Transverse colon (tissue), 3 donors: ENCODE measurements around the gene OLFML3.

Experiments
- EP300 ChIP-seq: sonication (generic); formaldehyde crosslinking; IDR thresholded peaks from one replicate; pipeline ENCODE4 v1.6.1; 2017; ENCODE audit warnings: antibody characterized with exemption, low read depth
- TF ChIP-seq, protein P1 (sequence below), 5 experiments: fragments of 200-600 bp in 3 of 5; fragments of 450-650 bp in 2 of 5; sonication (generic) in 3 of 5; IDR thresholded peaks; 1 replicate in 2 of 5; 2 replicates in 3 of 5; pipeline ENCODE4 v1.5.1; 2016 to 2017; ENCODE audit warnings: antibody characterized with exemption in 5 of 5, inconsistent platforms in 3 of 5, mild to moderate bottlenecking in 2 of 5, moderate library complexity in 1 of 5

DNA sequence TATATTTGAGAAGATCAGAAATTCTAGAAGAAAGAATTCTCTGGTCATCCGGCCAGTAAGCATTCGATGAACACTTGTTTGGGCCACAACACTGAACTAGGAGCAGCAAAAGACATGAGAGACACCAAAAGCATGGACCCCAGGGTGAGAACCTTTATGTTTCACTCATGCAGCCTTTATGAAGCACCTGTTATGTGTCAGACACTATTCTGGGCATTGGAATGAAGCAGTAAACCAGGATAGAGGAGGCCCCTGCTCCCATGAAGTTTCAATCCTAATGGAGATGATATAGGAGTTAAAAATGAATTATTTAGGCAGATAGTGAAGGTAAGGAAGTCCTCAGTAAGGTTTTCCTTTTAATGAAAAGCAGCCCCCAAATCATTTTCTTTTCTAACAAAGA, 43.6 kb downstream of the OLFML3 start:
- TF ChIP-seq, protein P1, sequence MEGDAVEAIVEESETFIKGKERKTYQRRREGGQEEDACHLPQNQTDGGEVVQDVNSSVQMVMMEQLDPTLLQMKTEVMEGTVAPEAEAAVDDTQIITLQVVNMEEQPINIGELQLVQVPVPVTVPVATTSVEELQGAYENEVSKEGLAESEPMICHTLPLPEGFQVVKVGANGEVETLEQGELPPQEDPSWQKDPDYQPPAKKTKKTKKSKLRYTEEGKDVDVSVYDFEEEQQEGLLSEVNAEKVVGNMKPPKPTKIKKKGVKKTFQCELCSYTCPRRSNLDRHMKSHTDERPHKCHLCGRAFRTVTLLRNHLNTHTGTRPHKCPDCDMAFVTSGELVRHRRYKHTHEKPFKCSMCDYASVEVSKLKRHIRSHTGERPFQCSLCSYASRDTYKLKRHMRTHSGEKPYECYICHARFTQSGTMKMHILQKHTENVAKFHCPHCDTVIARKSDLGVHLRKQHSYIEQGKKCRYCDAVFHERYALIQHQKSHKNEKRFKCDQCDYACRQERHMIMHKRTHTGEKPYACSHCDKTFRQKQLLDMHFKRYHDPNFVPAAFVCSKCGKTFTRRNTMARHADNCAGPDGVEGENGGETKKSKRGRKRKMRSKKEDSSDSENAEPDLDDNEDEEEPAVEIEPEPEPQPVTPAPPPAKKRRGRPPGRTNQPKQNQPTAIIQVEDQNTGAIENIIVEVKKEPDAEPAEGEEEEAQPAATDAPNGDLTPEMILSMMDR (IDR thresholded peaks at IDR 0.05): no peak
- no peak for TF ChIP-seq EP300
